Endothelial cell (in vitro differentiated cells): ENCODE measurements around the gene UTP15. TPM values are rescaled to one million over a fixed set of nuclear protein-coding genes. Genes with fewer than 3 reads are reported as not detected.
A peak's percentile ranks its signal among the peaks of the same experiment; 100 is the strongest.

Source experiments
- DNase-seq: peaks from one replicate; pipeline ENCODE4 v3.0.0; 2021; ENCODE audit warnings: low spot score
- H3K27ac Mint-ChIP-seq: one replicate; pipeline ENCODE4 v1.8.0; 2021; ENCODE audit warnings: mixed read lengths, inconsistent platforms; ENCODE audit not compliant: unreplicated experiment
- H3K27me3 Mint-ChIP-seq: one replicate; pipeline ENCODE4 v1.8.0; 2021; ENCODE audit warnings: mild to moderate bottlenecking, moderate library complexity, mixed read lengths, inconsistent platforms; ENCODE audit not compliant: unreplicated experiment
- H3K36me3 Mint-ChIP-seq: one replicate; pipeline ENCODE4 v1.8.0; 2021; ENCODE audit warnings: mild to moderate bottlenecking, low read depth, mixed read lengths, inconsistent platforms; ENCODE audit not compliant: unreplicated experiment
- H3K4me1 Mint-ChIP-seq: one replicate; pipeline ENCODE4 v1.8.0; 2021; ENCODE audit warnings: mild to moderate bottlenecking, mixed read lengths, inconsistent platforms; ENCODE audit not compliant: unreplicated experiment
- H3K4me3 Mint-ChIP-seq: one replicate; pipeline ENCODE4 v1.8.0; 2021; ENCODE audit warnings: mild to moderate bottlenecking, mixed read lengths, inconsistent platforms; ENCODE audit not compliant: unreplicated experiment
- H3K9me3 Mint-ChIP-seq: one replicate; pipeline ENCODE4 v1.8.0; 2021; ENCODE audit warnings: mixed read lengths, inconsistent platforms; ENCODE audit not compliant: unreplicated experiment
- CTCF ChIP-seq: fragments of 200-600 bp; sonication (generic); IDR thresholded peaks from one replicate; pipeline ENCODE4 v1.5.0; 2021; ENCODE audit warnings: antibody characterized with exemption; ENCODE audit not compliant: unreplicated experiment
- total RNA-seq: library from RNA; stranded (reverse); fragmentation: NEBNext Ultra II Directional; extraction: Animal tissue kit (Norgen Biotek cat#: 25700); gene quantifications from one replicate; pipeline ENCODE4 v1.2.1, GENCODE V29; 2021; ENCODE audit not compliant: unreplicated experiment

Gene UTP15
- total RNA-seq, 1 donor from 2014 or later, result 17.2 TPM

- peak; percentile 96 for TF ChIP-seq CTCF
- DNase-seq, result peak; percentile 74
- no peaks in the 10 kb centered on the region for H3K36me3 Mint-ChIP-seq
- H3K4me1 Mint-ChIP-seq, result no peaks in the 10 kb centered on the region
- H3K27ac Mint-ChIP-seq, result no peak overlapping the region
- no peaks in the 10 kb centered on the region for H3K27me3 Mint-ChIP-seq
- H3K4me3 Mint-ChIP-seq, result no peak overlapping the region
- no peaks in the 10 kb centered on the region for H3K9me3 Mint-ChIP-seq
Measured at GRCh38 chr5:73591102-73591695, 25.7 kb downstream of the UTP15 start.

- no peak for DNase-seq
- no peak for TF ChIP-seq CTCF
- H3K9me3 Mint-ChIP-seq, result no peaks in the 10 kb centered on the region
- no peaks in the 10 kb centered on the region for H3K4me1 Mint-ChIP-seq
- H3K27me3 Mint-ChIP-seq, result no peaks in the 10 kb centered on the region
- H3K27ac Mint-ChIP-seq, result no peak overlapping the region
- H3K4me3 Mint-ChIP-seq, result no peak overlapping the region
- no peaks in the 10 kb centered on the region for H3K36me3 Mint-ChIP-seq
Measured at GRCh38 chr5:73591698-73592501, 26.4 kb downstream of the UTP15 start.

- no peak overlapping the region for H3K27ac Mint-ChIP-seq
Measured at GRCh38 chr5:73592551-73592950, 27.0 kb downstream of the UTP15 start.

GRCh38 chr5:73596705-73597328, 31.3 kb downstream of the UTP15 start:
- Mint-ChIP-seq H3K4me1 (no peaks in the 10 kb centered on the region), H3K36me3 (no peaks in the 10 kb centered on the region), H3K27me3 (no peaks in the 10 kb centered on the region), H3K27ac (no peak overlapping the region), H3K4me3 (no peak overlapping the region), H3K9me3 (no peaks in the 10 kb centered on the region)
- peak; percentile 52 for DNase-seq
- peak; percentile 83 for TF ChIP-seq CTCF

More at GRCh38 chr5:73592551-73592950, 27.0 kb downstream of the UTP15 start:
- Mint-ChIP-seq H3K4me1 (no peaks in the 10 kb centered on the region), H3K36me3 (no peaks in the 10 kb centered on the region), H3K27me3 (no peaks in the 10 kb centered on the region), H3K9me3 (no peaks in the 10 kb centered on the region), H3K4me3 (no peak overlapping the region)
- no peak for DNase-seq
- no peak for TF ChIP-seq CTCF

- H3K27ac Mint-ChIP-seq, result no peak overlapping the region
Measured at GRCh38 chr5:73599380-73599779, 33.8 kb downstream of the UTP15 start.

More at GRCh38 chr5:73599380-73599779, 33.8 kb downstream of the UTP15 start:
- H3K27me3 Mint-ChIP-seq, result no peaks in the 10 kb centered on the region
- DNase-seq, result no peak
- H3K36me3 Mint-ChIP-seq, result no peaks in the 10 kb centered on the region
- H3K4me1 Mint-ChIP-seq, result no peaks in the 10 kb centered on the region
- TF ChIP-seq CTCF, result no peak
- H3K4me3 Mint-ChIP-seq, result no peak overlapping the region
- H3K9me3 Mint-ChIP-seq, result no peaks in the 10 kb centered on the region
